ENCODE results near the gene CARMIL1.
A peak's percentile ranks its signal among the peaks of the same experiment; 100 is the strongest.

The CARMIL1 gene

GRCh38 chr6:25490018-25490801 is 211.0 kb downstream of the CARMIL1 start (continued):
- TF ChIP-seq ZBTB26 (tag by site-specific recombination; optimal IDR thresholded peaks at IDR 0.05) (no peak), ZNF423 (tag by site-specific recombination; IDR thresholded peaks at IDR 0.05) (no peak), ZNF18 (tag by site-specific recombination; IDR thresholded peaks at IDR 0.05) (0 out of 2 replicates have a peak, but pooled peaks have one; percentile 16), ZNF501 (tag by site-specific recombination; IDR thresholded peaks at IDR 0.05) (0 out of 2 replicates have a peak, but pooled peaks have one; percentile 35), ZNF843 (tag by site-specific recombination; IDR thresholded peaks at IDR 0.05) (no peak), REST (tag by site-specific recombination; IDR thresholded peaks at IDR 0.05) (peak; percentile 80), HOXD13 (CRISPR knock-in tag; IDR thresholded peaks at IDR 0.05; ENCODE audit: borderline replicate concordance) (no peak), ZNF292 (tag by site-specific recombination; IDR thresholded peaks at IDR 0.05; ENCODE audit: borderline replicate concordance, low read depth) (no peak; the same call in 1 of the 2 replicates), ZNF639 (tag by site-specific recombination; IDR thresholded peaks at IDR 0.05) (no peak), ZNF175 (tag by site-specific recombination; IDR thresholded peaks at IDR 0.05) (no peak), ZNF654 (tag by site-specific recombination; IDR thresholded peaks at IDR 0.05; ENCODE audit: low read depth) (peak; percentile 79), ZXDB (tag by site-specific recombination; IDR thresholded peaks at IDR 0.05) (peak; percentile 77), ZNF596 (tag by site-specific recombination; IDR thresholded peaks at IDR 0.05) (peak; percentile 43; the same call in 1 of the 2 replicates), GFI1B (tag by site-specific recombination; IDR thresholded peaks at IDR 0.05) (peak; percentile 41; the same call in 1 of the 2 replicates), ZNF140 (tag by site-specific recombination; IDR thresholded peaks at IDR 0.05) (peak; percentile 93), ZNF521 (tag by site-specific recombination; IDR thresholded peaks at IDR 0.05) (no peak), ZNF660 (tag by site-specific recombination; IDR thresholded peaks at IDR 0.05) (peak; percentile 30; the same call in 1 of the 2 replicates), ZBTB11 (tag by site-specific recombination; conservative IDR thresholded peaks at IDR 0.05; ENCODE audit: low read depth) (peak; percentile 87)
- TF ChIP-seq, protein P1, sequence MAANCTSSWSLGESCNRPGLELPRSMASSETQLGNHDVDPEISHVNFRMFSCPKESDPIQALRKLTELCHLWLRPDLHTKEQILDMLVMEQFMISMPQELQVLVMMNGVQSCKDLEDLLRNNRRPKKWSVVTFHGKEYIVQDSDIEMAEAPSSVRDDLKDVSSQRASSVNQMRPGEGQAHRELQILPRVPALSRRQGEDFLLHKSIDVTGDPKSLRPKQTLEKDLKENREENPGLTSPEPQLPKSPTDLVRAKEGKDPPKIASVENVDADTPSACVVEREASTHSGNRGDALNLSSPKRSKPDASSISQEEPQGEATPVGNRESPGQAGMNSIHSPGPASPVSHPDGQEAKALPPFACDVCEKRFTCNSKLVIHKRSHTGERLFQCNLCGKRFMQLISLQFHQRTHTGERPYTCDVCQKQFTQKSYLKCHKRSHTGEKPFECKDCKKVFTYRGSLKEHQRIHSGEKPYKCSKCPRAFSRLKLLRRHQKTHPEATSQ (tag by site-specific recombination; IDR thresholded peaks at IDR 0.05), result no peak
- TF ChIP-seq, protein P2, sequence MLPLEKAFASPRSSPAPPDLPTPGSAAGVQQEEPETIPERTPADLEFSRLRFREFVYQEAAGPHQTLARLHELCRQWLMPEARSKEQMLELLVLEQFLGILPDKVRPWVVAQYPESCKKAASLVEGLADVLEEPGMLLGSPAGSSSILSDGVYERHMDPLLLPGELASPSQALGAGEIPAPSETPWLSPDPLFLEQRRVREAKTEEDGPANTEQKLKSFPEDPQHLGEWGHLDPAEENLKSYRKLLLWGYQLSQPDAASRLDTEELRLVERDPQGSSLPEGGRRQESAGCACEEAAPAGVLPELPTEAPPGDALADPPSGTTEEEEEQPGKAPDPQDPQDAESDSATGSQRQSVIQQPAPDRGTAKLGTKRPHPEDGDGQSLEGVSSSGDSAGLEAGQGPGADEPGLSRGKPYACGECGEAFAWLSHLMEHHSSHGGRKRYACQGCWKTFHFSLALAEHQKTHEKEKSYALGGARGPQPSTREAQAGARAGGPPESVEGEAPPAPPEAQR (tag by site-specific recombination; IDR thresholded peaks at IDR 0.05), result no peak
- TF ChIP-seq, protein P3, sequence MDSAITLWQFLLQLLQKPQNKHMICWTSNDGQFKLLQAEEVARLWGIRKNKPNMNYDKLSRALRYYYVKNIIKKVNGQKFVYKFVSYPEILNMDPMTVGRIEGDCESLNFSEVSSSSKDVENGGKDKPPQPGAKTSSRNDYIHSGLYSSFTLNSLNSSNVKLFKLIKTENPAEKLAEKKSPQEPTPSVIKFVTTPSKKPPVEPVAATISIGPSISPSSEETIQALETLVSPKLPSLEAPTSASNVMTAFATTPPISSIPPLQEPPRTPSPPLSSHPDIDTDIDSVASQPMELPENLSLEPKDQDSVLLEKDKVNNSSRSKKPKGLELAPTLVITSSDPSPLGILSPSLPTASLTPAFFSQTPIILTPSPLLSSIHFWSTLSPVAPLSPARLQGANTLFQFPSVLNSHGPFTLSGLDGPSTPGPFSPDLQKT (IDR thresholded peaks at IDR 0.05; ENCODE audit: borderline replicate concordance, low read depth, low read length), result no peak
